ENCODE data around the gene RCAN3. TPM values are rescaled to one million over a fixed set of nuclear protein-coding genes. Genes with fewer than 3 reads are reported as not detected.
"Not testable (repeated sequence)": the region's sequence is repeated elsewhere in the genome, so short reads cannot be mapped to it uniquely, and the experiment has no call there.

RCAN3 gene
- total and polyA plus RNA-seq, 9 of the 15 experiments (the other 6 are each of a cell fraction or from before 2014, with no cell fraction given) = 0.10 to 1.4 (median 0.43) TPM

GRCh38 chr1:24459551-24460266 lies 42.9 kb upstream of the RCAN3 start (continued):
- TF ChIP-seq ZNF449 (CRISPR knock-in tag; IDR thresholded peaks at IDR 0.05) = no peak

GRCh38 chr1:24462128-24462527 lies 40.5 kb upstream of the RCAN3 start:
- H3K27ac ChIP-seq (ENCODE audit: extremely low read depth, low read depth, low read length); H4K20me1 ChIP-seq (replicated peaks; ENCODE audit: control insufficient read depth, insufficient read depth, low read length); H3K9me1 ChIP-seq (ENCODE audit: control insufficient read depth, insufficient read depth, low read length); H3K4me3 ChIP-seq; CTCF ChIA-PET (ENCODE audit: low intra/inter-chr PET ratio); H3K9me3 ChIP-seq (replicated peaks; ENCODE audit: control insufficient read depth, insufficient read depth, low read depth, low read length); H2AFZ ChIP-seq (ENCODE audit: low read depth, low read length); ATAC-seq; in situ Hi-C loops (cut with MboI); FAIRE-seq; H3K4me1 ChIP-seq (replicated peaks in 1 of 2; ENCODE audit: control insufficient read depth in 2 of 2, insufficient read depth in 2 of 2, low read length in 2 of 2); H3K79me2 ChIP-seq (ENCODE audit: control insufficient read depth, insufficient read depth, low read length); intact Hi-C loops (cut with micrococcal nuclease); BruUV-seq (replicated peaks); H3K4me2 ChIP-seq (ENCODE audit: insufficient read depth, low read length); H3K9ac ChIP-seq (ENCODE audit: insufficient read depth in 1 of 2, low read depth in 2 of 2, low read length in 2 of 2); H3K27me3 ChIP-seq (ENCODE audit: control insufficient read depth in 2 of 2, insufficient read depth in 2 of 2, low read length in 2 of 2); DNase-seq (ENCODE audit: extremely low read depth in 1 of 4, low spot score in 3 of 4): not testable (repeated sequence)
- 56% methylated on average over 4 of the region's 4 CpGs for WGBS (ENCODE audit: insufficient coverage, low coverage, missing lambda C conversion rate)
- POLR2A ChIA-PET = interaction anchor here (0.6 kb wide), 1 partner anchor 37 kb away, joined by 3 read pairs; no protein-coding TSS in a partner anchor
- peaks cover 43% of the 10 kb centered on the region; the same call in 2 of the 3 replicates for H3K36me3 ChIP-seq (ENCODE audit: control insufficient read depth, insufficient read depth, low read length)

All from K562 (cell line).